Measurements from ENCODE around the gene RAB37.
A peak's percentile ranks its signal among the peaks of the same experiment; 100 is the strongest.

Gene RAB37

DNA sequence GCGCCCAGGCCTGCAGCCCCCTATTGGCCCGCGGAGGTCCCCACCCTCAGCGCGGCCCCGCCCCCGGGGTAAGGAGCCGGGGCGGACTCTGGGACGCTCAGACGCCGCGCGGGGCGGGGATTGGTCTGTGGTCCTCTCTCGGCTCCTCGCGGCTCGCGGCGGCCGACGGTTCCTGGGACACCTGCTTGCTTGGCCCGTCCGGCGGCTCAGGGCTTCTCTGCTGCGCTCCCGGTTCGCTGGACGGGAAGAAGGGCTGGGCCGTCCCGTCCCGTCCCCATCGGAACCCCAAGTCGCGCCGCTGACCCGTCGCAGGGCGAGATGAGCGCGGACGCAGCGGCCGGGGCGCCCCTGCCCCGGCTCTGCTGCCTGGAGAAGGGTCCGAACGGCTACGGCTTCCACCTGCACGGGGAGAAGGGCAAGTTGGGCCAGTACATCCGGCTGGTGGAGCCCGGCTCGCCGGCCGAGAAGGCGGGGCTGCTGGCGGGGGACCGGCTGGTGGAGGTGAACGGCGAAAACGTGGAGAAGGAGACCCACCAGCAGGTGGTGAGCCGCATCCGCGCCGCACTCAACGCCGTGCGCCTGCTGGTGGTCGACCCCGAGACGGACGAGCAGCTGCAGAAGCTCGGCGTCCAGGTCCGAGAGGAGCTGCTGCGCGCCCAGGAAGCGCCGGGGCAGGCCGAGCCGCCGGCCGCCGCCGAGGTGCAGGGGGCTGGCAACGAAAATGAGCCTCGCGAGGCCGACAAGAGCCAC, 11.6 kb downstream of the RAB37 start, which contains the start of gene NHERF1:
Gene NHERF1 (plus strand): TSS at position 100 of the 750 bp plus-strand sequence. CDS start 219 bp downstream, at position 319.
- H3K4me3 Mint-ChIP-seq, result peak within 1 kb of the TSS; percentile 99
- H3K36me3 Mint-ChIP-seq, result peaks cover 5% of the 10 kb centered on the region
- no peaks in the 10 kb centered on the region for H3K9me3 Mint-ChIP-seq
- H3K27ac Mint-ChIP-seq, result peak within 1 kb of the TSS; percentile 98
- no peaks in the 10 kb centered on the region for H3K27me3 Mint-ChIP-seq
- H3K4me1 Mint-ChIP-seq, result peaks cover 73% of the 10 kb centered on the region

DNA sequence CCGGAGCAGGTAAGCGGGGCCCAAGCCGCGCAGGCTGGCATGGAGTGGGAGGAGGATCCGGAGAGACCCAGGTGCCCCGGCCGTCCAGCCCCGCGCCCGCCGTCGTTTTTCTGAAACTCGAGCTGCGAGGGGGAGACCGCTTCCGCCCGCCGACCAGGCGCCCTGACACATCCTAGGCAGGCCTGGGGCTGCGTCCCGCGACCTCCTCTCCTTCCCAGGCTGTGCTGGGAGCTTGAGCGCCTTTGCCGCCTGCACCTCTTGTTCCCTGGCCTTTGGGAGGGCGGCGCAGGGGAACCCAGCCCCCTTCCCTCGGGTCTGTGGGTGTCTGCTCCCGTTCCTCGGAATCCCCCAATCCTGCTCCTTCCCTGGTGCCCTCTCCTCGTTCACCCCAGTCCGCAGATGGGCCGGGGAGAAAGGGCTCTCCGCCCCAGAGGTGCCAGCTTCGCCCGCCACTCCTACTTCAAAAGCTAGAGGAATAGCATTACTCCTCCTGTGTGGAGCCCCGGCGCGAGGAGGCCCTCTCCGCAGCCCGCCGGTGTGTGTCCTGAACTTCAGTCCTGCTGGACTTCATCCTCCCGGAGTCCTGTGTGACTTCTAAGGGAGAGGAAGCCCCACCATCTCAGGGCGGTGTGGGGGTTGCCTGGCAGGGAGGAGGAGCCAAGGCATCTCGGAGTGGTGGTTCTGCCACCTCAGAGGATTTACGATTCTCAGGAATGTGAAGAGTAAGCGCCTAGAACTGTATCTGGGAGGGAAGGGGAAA, 12.4 kb downstream of the RAB37 start:
- H3K36me3 Mint-ChIP-seq, result peaks cover 5% of the 10 kb centered on the region
- H3K4me1 Mint-ChIP-seq, result peaks cover 69% of the 10 kb centered on the region
- H3K9me3 Mint-ChIP-seq, result no peaks in the 10 kb centered on the region
- peak overlapping the region; percentile 99 for H3K4me3 Mint-ChIP-seq
- H3K27me3 Mint-ChIP-seq, result no peaks in the 10 kb centered on the region
- H3K27ac Mint-ChIP-seq, result peak overlapping the region; percentile 98

GRCh38 chr17:74750039-74750326, 12.9 kb downstream of the RAB37 start:
- Mint-ChIP-seq H3K27me3 (no peaks in the 10 kb centered on the region), H3K27ac (peak overlapping the region; percentile 98), H3K4me3 (peak overlapping the region; percentile 99), H3K4me1 (peaks cover 69% of the 10 kb centered on the region), H3K36me3 (peaks cover 5% of the 10 kb centered on the region), H3K9me3 (no peaks in the 10 kb centered on the region)

DNA sequence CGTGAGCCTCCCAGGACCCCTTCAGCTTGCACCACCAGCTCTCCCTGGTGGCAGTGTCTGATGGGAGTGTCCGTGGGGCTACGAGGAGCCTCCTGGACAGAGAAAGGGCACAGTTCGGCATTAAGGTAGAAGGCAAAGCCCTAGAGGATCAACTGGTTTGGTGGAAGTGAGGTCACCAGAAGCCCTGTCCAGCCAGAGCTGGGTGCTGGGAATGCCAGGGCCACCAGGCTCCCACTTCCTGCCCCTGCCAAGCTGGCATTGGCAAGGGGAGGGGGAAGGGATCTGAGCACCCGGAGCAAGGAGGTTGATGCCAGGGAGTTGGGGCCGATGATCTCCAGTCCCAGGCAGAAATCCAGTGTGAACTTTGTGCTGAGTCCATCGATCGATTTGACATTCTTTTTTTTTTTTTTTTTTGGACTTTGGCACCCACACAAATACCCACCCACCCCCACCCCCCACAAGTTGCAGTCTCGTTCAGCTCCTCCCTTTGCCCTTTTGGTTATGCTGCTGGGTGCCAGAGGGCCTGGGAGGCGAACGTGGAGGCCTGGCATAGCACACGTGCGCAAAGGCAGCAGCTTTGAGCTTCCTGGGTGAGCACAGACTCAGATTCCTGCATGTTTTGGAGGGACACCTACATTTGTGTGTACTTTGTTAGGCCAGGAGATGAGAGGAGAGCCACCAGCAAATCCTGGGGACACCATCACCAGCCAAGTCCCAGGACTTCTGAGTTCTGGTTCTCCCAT, 13.4 kb downstream of the RAB37 start:
- Mint-ChIP-seq H3K27ac (peak overlapping the region; percentile 98), H3K27me3 (no peaks in the 10 kb centered on the region), H3K36me3 (peaks cover 5% of the 10 kb centered on the region), H3K4me1 (peaks cover 74% of the 10 kb centered on the region), H3K4me3 (peak overlapping the region; percentile 99), H3K9me3 (no peaks in the 10 kb centered on the region)

- Mint-ChIP-seq H3K4me3 (peak overlapping the region; percentile 72), H3K36me3 (peaks cover 5% of the 10 kb centered on the region), H3K27ac (peak overlapping the region; percentile 94), H3K4me1 (peaks cover 72% of the 10 kb centered on the region), H3K9me3 (no peaks in the 10 kb centered on the region), H3K27me3 (no peaks in the 10 kb centered on the region)
Measured at GRCh38 chr17:74752415-74752814, 15.4 kb downstream of the RAB37 start.

GRCh38 chr17:74752822-74753401, 15.9 kb downstream of the RAB37 start:
- H3K4me1 Mint-ChIP-seq, result peaks cover 72% of the 10 kb centered on the region
- H3K4me3 Mint-ChIP-seq, result peak overlapping the region; percentile 72
- no peaks in the 10 kb centered on the region for H3K9me3 Mint-ChIP-seq
- peak overlapping the region; percentile 94 for H3K27ac Mint-ChIP-seq
- no peaks in the 10 kb centered on the region for H3K27me3 Mint-ChIP-seq
- H3K36me3 Mint-ChIP-seq, result peaks cover 5% of the 10 kb centered on the region

DNA sequence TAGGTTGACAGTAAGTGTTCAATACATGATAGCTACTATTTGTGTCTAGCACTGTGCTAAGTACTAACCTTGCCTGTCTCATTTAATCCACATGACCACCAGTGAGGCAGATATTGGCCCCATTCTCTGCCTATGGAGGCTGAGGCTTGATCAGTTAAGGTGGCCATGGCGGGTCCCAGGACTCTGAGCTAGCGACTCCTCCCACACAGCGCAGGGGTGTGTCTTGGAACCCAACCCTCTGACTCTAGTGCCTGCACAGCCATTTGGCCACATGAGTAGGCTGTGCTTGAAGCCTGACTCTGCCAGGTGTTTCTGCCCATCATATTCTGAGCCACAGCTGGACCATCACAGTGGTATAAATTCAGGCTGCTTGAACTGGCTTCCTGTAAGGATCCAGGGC, 17.8 kb downstream of the RAB37 start:
- H3K27me3 Mint-ChIP-seq, result no peaks in the 10 kb centered on the region
- H3K9me3 Mint-ChIP-seq, result no peaks in the 10 kb centered on the region
- H3K27ac Mint-ChIP-seq, result peak overlapping the region; percentile 41
- peak overlapping the region; percentile 72 for H3K4me3 Mint-ChIP-seq
- peaks cover 5% of the 10 kb centered on the region for H3K36me3 Mint-ChIP-seq
- peaks cover 87% of the 10 kb centered on the region for H3K4me1 Mint-ChIP-seq

DNA sequence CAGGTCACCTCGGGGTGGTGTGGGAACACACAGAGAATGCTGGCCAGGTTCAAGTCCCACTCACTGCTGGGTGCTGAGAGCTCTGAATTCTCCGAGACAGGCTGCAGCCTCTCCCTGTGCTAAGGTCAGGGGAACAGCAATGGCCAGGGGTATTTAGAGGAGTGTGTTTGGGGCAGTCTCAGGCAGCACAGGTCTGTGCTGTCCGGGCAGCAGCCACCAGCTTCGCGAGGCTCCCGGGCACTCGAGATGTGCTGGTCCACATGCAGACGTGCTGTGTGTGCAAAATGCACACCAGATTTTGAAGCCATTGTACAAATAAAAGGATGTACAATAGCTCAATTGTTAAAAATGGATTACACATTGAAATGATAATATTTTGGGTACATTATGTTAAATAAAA, 18.5 kb downstream of the RAB37 start:
- Mint-ChIP-seq H3K27ac (no peak overlapping the region), H3K9me3 (no peaks in the 10 kb centered on the region), H3K36me3 (peaks cover 5% of the 10 kb centered on the region), H3K4me3 (no peak overlapping the region), H3K27me3 (no peaks in the 10 kb centered on the region), H3K4me1 (peaks cover 90% of the 10 kb centered on the region)

- Mint-ChIP-seq H3K9me3 (no peaks in the 10 kb centered on the region), H3K4me3 (peak overlapping the region; percentile 11), H3K36me3 (peaks cover 5% of the 10 kb centered on the region), H3K4me1 (peaks cover 89% of the 10 kb centered on the region), H3K27ac (peak overlapping the region; percentile 77), H3K27me3 (no peaks in the 10 kb centered on the region)
Measured at GRCh38 chr17:74756891-74757290, 19.8 kb downstream of the RAB37 start.

- Mint-ChIP-seq H3K4me1 (peaks cover 83% of the 10 kb centered on the region), H3K9me3 (no peaks in the 10 kb centered on the region), H3K27ac (peak overlapping the region; percentile 30), H3K4me3 (no peak overlapping the region), H3K27me3 (no peaks in the 10 kb centered on the region), H3K36me3 (peaks cover 2% of the 10 kb centered on the region)
Measured at GRCh38 chr17:74757502-74757901, 20.4 kb downstream of the RAB37 start.

DNA sequence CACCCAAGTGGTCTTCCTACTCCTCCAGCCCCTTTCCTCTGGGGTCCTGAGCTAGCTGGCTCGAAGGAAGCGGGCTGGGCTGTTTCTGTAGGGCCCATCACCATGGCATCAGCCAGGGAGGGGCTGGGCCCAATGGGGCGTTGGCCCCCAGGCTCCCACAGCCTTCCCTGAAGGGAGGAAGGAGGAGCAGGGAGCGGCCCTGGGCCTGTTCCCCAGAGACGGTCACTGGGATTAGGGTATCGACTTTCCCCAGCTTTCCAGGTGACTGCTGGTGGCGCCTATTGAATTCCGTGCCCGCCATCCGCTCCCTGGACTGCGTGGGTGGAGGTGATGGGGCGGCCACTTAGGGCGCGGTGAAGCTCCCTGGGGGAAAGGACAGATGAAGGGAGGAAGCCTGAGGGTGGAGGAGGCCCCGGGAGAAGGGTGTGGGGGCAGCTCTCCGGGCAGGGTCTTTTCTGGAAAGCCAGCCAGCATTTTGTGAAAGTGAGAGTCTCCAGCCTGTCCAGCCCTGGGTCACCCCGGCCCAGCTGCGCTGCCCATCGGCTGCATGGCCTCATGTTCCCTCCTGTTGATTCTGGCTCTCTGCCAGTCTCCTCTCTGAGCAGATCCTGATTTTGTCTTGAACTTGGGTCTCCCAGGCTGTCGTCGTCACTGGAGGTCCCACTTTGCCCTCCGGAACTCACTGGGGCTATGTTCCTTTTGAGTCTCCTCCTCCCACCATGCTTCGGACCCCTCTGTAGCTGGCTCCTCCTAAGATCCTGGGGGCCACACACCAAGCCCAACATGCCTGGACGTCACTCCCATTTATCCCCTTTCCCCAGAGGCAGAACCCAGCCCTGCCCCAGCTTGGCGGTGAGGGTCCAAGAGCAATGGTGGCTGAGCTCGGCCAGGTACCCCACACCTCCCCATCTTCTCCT, 21.1 kb downstream of the RAB37 start:
- no peaks in the 10 kb centered on the region for H3K27me3 Mint-ChIP-seq
- no peaks in the 10 kb centered on the region for H3K36me3 Mint-ChIP-seq
- H3K27ac Mint-ChIP-seq, result peak overlapping the region; percentile 84
- peak overlapping the region; percentile 61 for H3K4me3 Mint-ChIP-seq
- H3K4me1 Mint-ChIP-seq, result peaks cover 82% of the 10 kb centered on the region
- H3K9me3 Mint-ChIP-seq, result no peaks in the 10 kb centered on the region

GRCh38 chr17:74758848-74759168, 21.8 kb downstream of the RAB37 start:
- no peaks in the 10 kb centered on the region for H3K9me3 Mint-ChIP-seq
- peak overlapping the region; percentile 61 for H3K4me3 Mint-ChIP-seq
- peak overlapping the region; percentile 80 for H3K27ac Mint-ChIP-seq
- H3K4me1 Mint-ChIP-seq, result peaks cover 76% of the 10 kb centered on the region
- no peaks in the 10 kb centered on the region for H3K36me3 Mint-ChIP-seq
- no peaks in the 10 kb centered on the region for H3K27me3 Mint-ChIP-seq

GRCh38 chr17:74759243-74759801, 22.3 kb downstream of the RAB37 start:
- Mint-ChIP-seq H3K4me1 (peaks cover 74% of the 10 kb centered on the region), H3K36me3 (no peaks in the 10 kb centered on the region), H3K27me3 (no peaks in the 10 kb centered on the region), H3K27ac (peak overlapping the region; percentile 88), H3K4me3 (peak overlapping the region; percentile 61), H3K9me3 (no peaks in the 10 kb centered on the region)

- Mint-ChIP-seq H3K4me3 (peak overlapping the region; percentile 30), H3K9me3 (no peaks in the 10 kb centered on the region), H3K27ac (peak overlapping the region; percentile 88), H3K4me1 (peaks cover 69% of the 10 kb centered on the region), H3K27me3 (no peaks in the 10 kb centered on the region), H3K36me3 (no peaks in the 10 kb centered on the region)
Measured at GRCh38 chr17:74759941-74760340, 22.9 kb downstream of the RAB37 start.
